B cell (primary cell): Measurements from ENCODE around the gene ZFX. TPM values are rescaled to one million over a fixed set of nuclear protein-coding genes. Genes with fewer than 3 reads are reported as not detected.

ENCODE experiments used
- ATAC-seq: fragments of 200-7000 bp; cut with Tn5 transposase; one replicate; pipeline ENCODE4 v1.10.0; 2021; ENCODE audit warnings: low read depth, mild to moderate bottlenecking, moderate number of reproducible peaks, moderate library complexity
- CTCF ChIA-PET: fragments of 350-600 bp; sonication (Branson Sonifier 250); formaldehyde crosslinking; loops from one replicate; lab custom pipeline; 2021; ENCODE audit warnings: antibody characterized with exemption, inconsistent platforms; lab: Charles Lee
- POLR2A ChIA-PET: fragments of 350-600 bp; sonication (Branson Sonifier 250); formaldehyde crosslinking; loops from one replicate; lab custom pipeline; 2021; ENCODE audit warnings: antibody characterized with exemption; lab: Charles Lee
- DNase-seq: peaks from one replicate; pipeline ENCODE4 v3.0.0; 2013
- H2AFZ ChIP-seq: 2 replicates; pipeline ENCODE4 v1.6.1; 2012; ENCODE audit warnings: mild to moderate bottlenecking, low read depth, low read length; ENCODE audit not compliant: insufficient read depth, poor library complexity, severe bottlenecking
- H3K27ac ChIP-seq, 2 donors: 1 replicate in 1 of 2; 2 replicates in 1 of 2; pipeline ENCODE4 v1.5.1; 2012 to 2013; ENCODE audit warnings: low read length in 2 of 2, mild to moderate bottlenecking in 2 of 2, moderate library complexity in 1 of 2
- H3K27me3 ChIP-seq, 4 experiments: fragments of 200-600 bp in 1 of 4; sonication (generic) in 1 of 4; replicated peaks in 1 of 4; 1 replicate in 2 of 4; 2 replicates in 2 of 4; pipeline versions ENCODE4 v1.6.1 to v1.7.0; 2013 to 2016; ENCODE audit warnings: low read length in 3 of 4, mild to moderate bottlenecking in 2 of 4, mixed read lengths in 1 of 4, moderate library complexity in 1 of 4; ENCODE audit not compliant: insufficient read depth in 4 of 4, control insufficient read depth in 3 of 4; ENCODE audit errors: control extremely low read depth in 1 of 4
- H3K36me3 ChIP-seq, 2 experiments: replicated peaks in 1 of 2; 1 replicate in 1 of 2; 2 replicates in 1 of 2; pipeline versions ENCODE4 v1.6.1 to v1.7.1; 2013; ENCODE audit warnings: low read length in 1 of 2; ENCODE audit not compliant: insufficient read depth in 2 of 2, control insufficient read depth in 1 of 2; ENCODE audit errors: control extremely low read depth in 1 of 2, extremely low read depth in 1 of 2
- H3K4me1 ChIP-seq, 2 donors: fragments of 200-600 bp in 1 of 2; sonication (generic) in 1 of 2; 1 replicate in 1 of 2; 2 replicates in 1 of 2; pipeline versions ENCODE4 v1.5.1 to v1.6.1; 2013 to 2017; ENCODE audit warnings: low read length in 2 of 2; ENCODE audit not compliant: control insufficient read depth in 2 of 2, insufficient read depth in 2 of 2
- H3K4me2 ChIP-seq: replicated peaks from 2 replicates; pipeline ENCODE3; 2012; ENCODE audit warnings: mild to moderate bottlenecking, low read depth, low read length; ENCODE audit not compliant: poor library complexity, severe bottlenecking
- H3K4me3 ChIP-seq, 5 experiments: fragments of 200-600 bp in 1 of 5; sonication (generic) in 1 of 5; 1 replicate in 3 of 5; 2 replicates in 2 of 5; pipeline versions ENCODE4 v1.5.1 to v1.7.0; 2011 to 2016; ENCODE audit warnings: low read length in 4 of 5, mild to moderate bottlenecking in 4 of 5, low read depth in 2 of 5, control low read depth in 1 of 5, moderate library complexity in 1 of 5; ENCODE audit not compliant: insufficient read depth in 1 of 5; ENCODE audit errors: control extremely low read depth in 1 of 5, extremely low read depth in 1 of 5
- H3K79me2 ChIP-seq: fragments of 200-600 bp; sonication (generic); one replicate; pipeline ENCODE4 v1.6.0; 2016; ENCODE audit warnings: low read length; ENCODE audit not compliant: control insufficient read depth, insufficient read depth
- H3K9ac ChIP-seq: fragments of 200-600 bp; sonication (generic); 2 replicates; pipeline ENCODE4 v1.6.1; 2017; ENCODE audit warnings: mild to moderate bottlenecking, low read length, moderate library complexity
- H3K9me3 ChIP-seq, 3 donors: one replicate each; pipeline versions ENCODE4 v1.6.1 to v1.7.1; 2013; ENCODE audit warnings: low read length in 2 of 3; ENCODE audit not compliant: control insufficient read depth in 2 of 3, insufficient read depth in 1 of 3; ENCODE audit errors: control extremely low read depth in 1 of 3
- H4K20me1 ChIP-seq: 2 replicates; pipeline ENCODE4 v1.6.0; 2012; ENCODE audit warnings: mild to moderate bottlenecking, low read length; ENCODE audit not compliant: insufficient read depth, control insufficient read depth, poor library complexity, severe bottlenecking
- H3K27ac Mint-ChIP-seq: one replicate; pipeline ENCODE4 v1.8.0; 2021; ENCODE audit warnings: mixed read lengths
- H3K27me3 Mint-ChIP-seq: one replicate; pipeline ENCODE4 v1.8.0; 2021; ENCODE audit warnings: mixed read lengths
- H3K4me1 Mint-ChIP-seq: one replicate; pipeline ENCODE4 v1.8.0; 2021; ENCODE audit warnings: mixed read lengths
- H3K4me3 Mint-ChIP-seq: one replicate; pipeline ENCODE4 v1.8.0; 2021; ENCODE audit warnings: mixed read lengths
- H3K9me3 Mint-ChIP-seq: one replicate; pipeline ENCODE4 v1.8.0; 2022; ENCODE audit warnings: mixed read lengths; ENCODE audit not compliant: insufficient read depth
- EZH2 ChIP-seq: IDR thresholded peaks from 2 replicates; pipeline ENCODE4 v1.6.1; 2012; ENCODE audit warnings: borderline replicate concordance, low read depth, mild to moderate bottlenecking, moderate library complexity, low read length; ENCODE audit not compliant: insufficient read depth, poor library complexity, severe bottlenecking
- WGBS: methylation state at CpG from one replicate; pipeline ENCODE4 v1.1.5; 2013; ENCODE audit warnings: missing lambda C conversion rate; ENCODE audit not compliant: insufficient coverage; 5-methylcytosine and 5-hydroxymethylcytosine counted together
- intact Hi-C: fragments of 100-400 bp; cut with micrococcal nuclease; formaldehyde crosslinking; loops from one replicate; pipeline ENCODE4 v1.10.0; 2022
- polyA plus RNA-seq: library from polyadenylated mRNA; depleted of rRNA; stranded (reverse); fragments of >200 nt; gene quantifications from 2 replicates; pipeline ENCODE4 v1.2.3, GENCODE V29; 2012
- total RNA-seq, 2 donors: library from RNA; stranded (reverse); fragments of 120-200 nt in 1 of 2; gene quantifications; 1 replicate in 1 of 2; 2 replicates in 1 of 2; pipeline versions ENCODE4 v1.2.3 to v1.2.4, GENCODE V29; 2013 to 2022
- TF ChIP-seq, protein P1 (sequence below): fragments of 200-600 bp; IDR thresholded peaks from one replicate; pipeline ENCODE4 v1.8.0; 2022; ENCODE audit warnings: antibody characterized with exemption, mild to moderate bottlenecking

ZFX gene
- total and polyA plus RNA-seq, 2 donors (not counting 1 experiment from before 2014, with no cell fraction given) = 31.3 to 81.8 TPM

DNA sequence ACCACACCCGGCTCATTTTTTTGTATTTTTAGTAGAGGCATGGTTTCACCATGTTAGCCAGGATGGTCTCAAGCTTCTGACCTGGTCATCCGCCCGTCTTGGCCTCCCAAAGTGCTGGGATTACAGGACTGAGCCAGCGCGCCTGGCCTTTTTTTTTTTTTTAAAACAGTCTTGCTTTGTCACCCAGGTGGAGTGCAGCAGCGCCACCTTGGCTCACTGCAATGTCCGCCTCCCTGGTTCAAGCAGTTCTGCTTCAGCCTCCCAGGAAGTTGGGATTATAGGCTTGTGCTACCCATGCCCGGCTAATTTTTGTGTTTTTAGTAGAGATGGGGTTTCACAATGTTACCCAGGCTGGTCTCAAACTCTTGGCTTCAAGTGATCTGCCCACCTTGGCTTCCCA, 28.9 kb downstream of the ZFX start:
- Histone ChIP-seq H3K36me3 (peaks cover 2 to 40% of the 10 kb centered on the region in 2 experiments), H3K4me2 (no peak overlapping the region), H4K20me1 (peaks cover 65% of the 10 kb centered on the region), H3K4me3 (no peak overlapping the region), H3K27ac (no peak overlapping the region), H2AFZ (no peak overlapping the region), H3K27me3 (no peaks in the 10 kb centered on the region), H3K9me3 (no peaks in the 10 kb centered on the region), H3K4me1 (no peaks in the 10 kb centered on the region), H3K79me2 (peaks cover 91% of the 10 kb centered on the region), H3K9ac (no peak overlapping the region)
- intact Hi-C loops = no loop called here
- TF ChIP-seq, protein P1, sequence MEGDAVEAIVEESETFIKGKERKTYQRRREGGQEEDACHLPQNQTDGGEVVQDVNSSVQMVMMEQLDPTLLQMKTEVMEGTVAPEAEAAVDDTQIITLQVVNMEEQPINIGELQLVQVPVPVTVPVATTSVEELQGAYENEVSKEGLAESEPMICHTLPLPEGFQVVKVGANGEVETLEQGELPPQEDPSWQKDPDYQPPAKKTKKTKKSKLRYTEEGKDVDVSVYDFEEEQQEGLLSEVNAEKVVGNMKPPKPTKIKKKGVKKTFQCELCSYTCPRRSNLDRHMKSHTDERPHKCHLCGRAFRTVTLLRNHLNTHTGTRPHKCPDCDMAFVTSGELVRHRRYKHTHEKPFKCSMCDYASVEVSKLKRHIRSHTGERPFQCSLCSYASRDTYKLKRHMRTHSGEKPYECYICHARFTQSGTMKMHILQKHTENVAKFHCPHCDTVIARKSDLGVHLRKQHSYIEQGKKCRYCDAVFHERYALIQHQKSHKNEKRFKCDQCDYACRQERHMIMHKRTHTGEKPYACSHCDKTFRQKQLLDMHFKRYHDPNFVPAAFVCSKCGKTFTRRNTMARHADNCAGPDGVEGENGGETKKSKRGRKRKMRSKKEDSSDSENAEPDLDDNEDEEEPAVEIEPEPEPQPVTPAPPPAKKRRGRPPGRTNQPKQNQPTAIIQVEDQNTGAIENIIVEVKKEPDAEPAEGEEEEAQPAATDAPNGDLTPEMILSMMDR = no peak
- no peak for TF ChIP-seq EZH2
- DNase-seq (no peak), ATAC-seq (no peak)
- 100% methylated on average over 2 of the region's 8 CpGs for WGBS
- POLR2A ChIA-PET = no interaction called here
- Mint-ChIP-seq H3K27me3 (no peaks in the 10 kb centered on the region), H3K4me1 (no peaks in the 10 kb centered on the region), H3K4me3 (no peak overlapping the region), H3K9me3 (no peaks in the 10 kb centered on the region), H3K27ac (no peak overlapping the region)
- CTCF ChIA-PET = no interaction called here

DNA sequence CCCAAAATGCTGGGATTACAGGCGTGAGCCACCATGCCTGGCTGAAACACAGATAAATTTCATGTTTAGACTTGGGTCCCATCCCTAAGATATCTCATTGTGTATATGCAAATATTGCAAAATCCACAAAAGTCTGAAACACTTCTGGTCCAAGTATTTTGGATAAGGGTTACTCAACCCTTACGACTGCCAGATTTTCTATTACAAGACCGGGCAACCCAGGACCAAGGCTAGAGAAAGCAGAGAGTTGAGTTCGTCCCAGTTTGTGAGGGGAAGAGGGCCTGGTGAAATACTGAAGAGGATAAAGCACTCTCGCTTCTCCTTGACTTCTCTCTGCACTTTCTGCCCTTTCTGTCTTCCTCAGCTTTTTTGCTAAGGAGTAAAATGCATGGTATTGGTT, 34.5 kb downstream of the ZFX start:
- POLR2A ChIA-PET = no interaction called here

More for the DNA sequence above, 34.5 kb downstream of the ZFX start:
- Histone ChIP-seq H4K20me1 (peaks cover 93% of the 10 kb centered on the region), H3K9ac (no peak overlapping the region), H2AFZ (no peak overlapping the region), H3K4me2 (no peak overlapping the region), H3K27me3 (no peaks in the 10 kb centered on the region), H3K27ac (no peak overlapping the region), H3K4me3 (no peak overlapping the region), H3K36me3 (peaks cover 2 to 29% of the 10 kb centered on the region in 2 experiments), H3K9me3 (no peaks in the 10 kb centered on the region), H3K4me1 (no peaks in the 10 kb centered on the region), H3K79me2 (peaks cover 96% of the 10 kb centered on the region)
- ATAC-seq = no peak
- intact Hi-C loops = no loop called here
- no CpG with 5 or more reads among the region's 5 CpGs for WGBS
- Mint-ChIP-seq H3K4me1 (peaks cover 5% of the 10 kb centered on the region), H3K4me3 (no peak overlapping the region), H3K27ac (no peak overlapping the region), H3K27me3 (no peaks in the 10 kb centered on the region), H3K9me3 (no peaks in the 10 kb centered on the region)
- no peak for DNase-seq
- CTCF ChIA-PET = no interaction called here
- TF ChIP-seq, protein P1 = no peak
- no peak for TF ChIP-seq EZH2
